Stimulated activated CD8-positive, alpha-beta memory T cell treated with anti-CD3 and anti-CD28 coated beads, Interleukin-7, amount 100 ng/mL, for 4 hours (primary cell): Measurements from ENCODE around the gene CRACDL.

Experiments
- DNase-seq, 2 donors: peaks; one replicate each; pipeline ENCODE4 v3.0.0-alpha.2; 2020; ENCODE audit warnings: low read depth in 2 of 2

Gene CRACDL

DNA sequence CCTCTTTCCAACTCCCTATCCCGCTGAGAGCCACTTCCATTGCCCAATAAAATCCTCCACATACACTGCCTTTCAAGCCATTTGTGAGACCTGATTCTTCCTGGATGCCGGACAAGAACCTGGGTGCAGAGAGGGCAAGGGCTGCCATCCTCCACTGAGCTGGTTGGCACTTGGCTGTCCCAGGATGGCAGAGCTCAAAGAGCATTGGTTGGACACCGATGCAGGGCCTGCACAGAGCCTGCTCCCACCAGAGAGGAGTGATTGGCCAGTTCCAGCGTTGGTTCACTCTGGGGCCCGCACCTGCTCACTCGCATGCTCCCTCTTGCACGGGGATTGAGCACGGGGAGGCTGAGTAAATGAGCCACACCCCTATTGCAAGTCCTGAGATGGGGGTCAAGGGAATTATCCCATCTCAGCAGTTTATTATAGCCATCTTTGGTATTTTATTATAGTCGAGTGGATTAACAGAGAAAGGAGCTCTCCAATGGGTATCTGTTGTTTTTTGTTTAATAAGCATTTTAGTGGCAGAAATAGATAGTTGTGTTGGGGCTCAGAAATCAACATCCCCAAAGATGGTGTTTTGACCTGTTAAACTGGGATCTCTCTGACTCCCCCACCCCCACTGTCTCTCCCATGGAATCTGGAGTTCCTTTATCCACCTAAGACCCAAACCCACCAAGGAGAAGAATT is 185.3 kb downstream of the CRACDL start:
- DNase-seq = no peak

GRCh38 chr2:98749066-98749450 is 187.0 kb downstream of the CRACDL start:
- DNase-seq = no peak

- DNase-seq = no peak
Observed at GRCh38 chr2:98748292-98749065, 187.5 kb downstream of the CRACDL start.

GRCh38 chr2:98747888-98748287 is 188.1 kb downstream of the CRACDL start:
- DNase-seq = no peak

DNA sequence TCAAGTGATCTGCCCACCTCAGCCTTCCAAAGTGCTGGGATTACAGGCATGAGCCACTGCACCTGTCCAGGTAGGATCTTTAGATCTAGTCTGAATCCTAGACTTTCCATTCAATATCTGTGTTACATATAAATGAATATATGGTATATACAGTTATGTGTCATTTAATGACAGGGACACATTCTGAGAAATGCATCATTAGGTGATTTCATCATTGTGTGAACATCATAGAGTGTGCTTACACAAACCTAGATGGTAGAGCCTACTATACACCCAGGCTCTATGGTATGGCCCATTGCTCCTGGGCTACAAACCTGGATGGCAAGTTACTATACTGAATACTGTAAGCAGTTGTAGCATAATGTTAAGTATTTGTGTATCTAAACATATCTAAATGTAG is 189.6 kb downstream of the CRACDL start:
- no peak for DNase-seq

DNA sequence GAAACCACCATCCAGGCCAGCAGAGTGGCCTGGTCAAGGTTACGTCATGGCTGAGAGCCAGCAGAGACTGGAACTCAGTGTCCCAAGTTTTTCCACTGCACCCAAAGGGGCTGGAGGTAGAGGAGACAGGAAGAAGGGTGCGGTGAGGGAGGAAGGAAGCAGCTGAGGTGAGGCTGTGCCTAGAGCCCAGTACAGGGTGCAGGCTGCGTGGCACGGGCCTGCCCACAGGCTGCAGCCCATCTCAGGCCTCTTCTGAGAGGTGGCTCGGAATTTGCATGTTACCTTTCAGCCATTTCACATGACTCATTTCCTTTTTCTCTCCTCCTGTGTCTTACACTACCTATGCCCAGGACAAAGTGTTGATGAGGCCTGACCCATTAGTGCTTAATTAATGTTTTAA is 191.4 kb downstream of the CRACDL start:
- DNase-seq = no peak
